K562 (cell line): ENCODE results near the gene RPS2. TPM values are rescaled to one million over a fixed set of nuclear protein-coding genes. Genes with fewer than 3 reads are reported as not detected.

Experiments
- ATAC-seq: fragments of 200-7000 bp; cut with Tn5 transposase; 3 replicates; pipeline ENCODE4 v1.9.1; 2020; ENCODE audit warnings: moderate library complexity
- BruUV-seq: library from RNA; stranded (reverse); fragments of 400-500 nt; replicated peaks from 2 replicates; lab custom pipeline; 2021; lab: Mats Ljungman, UMichigan
- CTCF ChIA-PET: fragments of 300-600 bp; formaldehyde crosslinking; extraction: SDS; loops from one replicate; lab custom pipeline; 2021; ENCODE audit warnings: low intra/inter-chr PET ratio; lab: Yijun Ruan, JAX
- POLR2A ChIA-PET: fragments of 300-600, 350-650 bp; sonication (Branson Sonifier 250); formaldehyde crosslinking; extraction: SDS; loops from one replicate; lab custom pipeline; 2021; ENCODE audit warnings: antibody characterized with exemption, inconsistent platforms; lab: Yijun Ruan, JAX
- DNase-seq, 4 experiments: peaks; one replicate each; pipeline versions ENCODE4 v3.0.0 to v3.0.0-alpha.2; 2011 to 2018; ENCODE audit warnings: low spot score in 3 of 4, mixed read lengths in 3 of 4; ENCODE audit errors: extremely low read depth in 1 of 4
- FAIRE-seq: peaks from 2 replicates; lab custom pipeline; 2011; peaks lifted over from hg19 to GRCh38; lab: Jason Lieb, UNC
- H2AFZ ChIP-seq: 2 replicates; pipeline ENCODE4 v1.6.0; 2011; ENCODE audit warnings: low read depth, low read length, control low read depth, inconsistent platforms
- H3K27ac ChIP-seq: fragments of 200-600 bp; 3 replicates; pipeline ENCODE4 v1.8.0; 2011; ENCODE audit warnings: low read depth, mild to moderate bottlenecking, control low read depth, inconsistent platforms, low read length, moderate library complexity, mixed read lengths; ENCODE audit errors: extremely low read depth
- H3K27me3 ChIP-seq, 2 experiments: fragments of 300-600 bp in 1 of 2; 2 replicates in 1 of 2; 3 replicates in 1 of 2; pipeline versions ENCODE4 v1.6.0 to v1.8.0; 2011; ENCODE audit warnings: inconsistent platforms in 2 of 2, low read length in 2 of 2, mild to moderate bottlenecking in 1 of 2, mixed read lengths in 1 of 2, moderate library complexity in 1 of 2; ENCODE audit not compliant: control insufficient read depth in 2 of 2, insufficient read depth in 2 of 2
- H3K36me3 ChIP-seq: fragments of 300-600 bp; 3 replicates; pipeline ENCODE4 v1.8.0; 2011; ENCODE audit warnings: mild to moderate bottlenecking, low read length, inconsistent platforms; ENCODE audit not compliant: control insufficient read depth, insufficient read depth
- H3K4me1 ChIP-seq, 2 experiments: fragments of 200-600 bp in 1 of 2; replicated peaks in 1 of 2; 2 replicates in 1 of 2; 3 replicates in 1 of 2; pipeline versions ENCODE4 v1.5.1 to v1.8.0; 2011; ENCODE audit warnings: inconsistent platforms in 2 of 2, low read length in 2 of 2, mild to moderate bottlenecking in 1 of 2, mixed read lengths in 1 of 2, moderate library complexity in 1 of 2; ENCODE audit not compliant: control insufficient read depth in 2 of 2, insufficient read depth in 2 of 2
- H3K4me2 ChIP-seq: 2 replicates; pipeline ENCODE4 v1.6.1; 2011; ENCODE audit warnings: low read length, control low read depth, inconsistent platforms, mixed read lengths; ENCODE audit not compliant: insufficient read depth
- H3K4me3 ChIP-seq: fragments of 200-600 bp; sonication (generic), shearing (Covaris generic); 2 replicates; pipeline ENCODE4 v1.5.1; 2016; ENCODE audit warnings: control low read depth, inconsistent platforms
- H3K79me2 ChIP-seq: fragments of 200-600 bp; 3 replicates; pipeline ENCODE4 v1.8.0; 2011; ENCODE audit warnings: low read length, inconsistent platforms; ENCODE audit not compliant: control insufficient read depth, insufficient read depth
- H3K9ac ChIP-seq, 2 experiments: 2 replicates each; pipeline versions ENCODE4 v1.6.0 to v1.6.1; 2011; ENCODE audit warnings: low read depth in 2 of 2, low read length in 2 of 2, control low read depth in 1 of 2, inconsistent platforms in 1 of 2, mild to moderate bottlenecking in 1 of 2, mixed read lengths in 1 of 2; ENCODE audit not compliant: insufficient read depth in 1 of 2
- H3K9me1 ChIP-seq: one replicate; pipeline ENCODE4 v1.6.0; 2011; ENCODE audit warnings: inconsistent platforms, mild to moderate bottlenecking, low read length, moderate library complexity; ENCODE audit not compliant: control insufficient read depth, insufficient read depth
- H3K9me3 ChIP-seq: replicated peaks from 2 replicates; pipeline ENCODE4 v1.5.1; 2011; ENCODE audit warnings: low read depth, low read length, inconsistent platforms; ENCODE audit not compliant: control insufficient read depth, insufficient read depth
- H4K20me1 ChIP-seq: replicated peaks from 2 replicates; pipeline ENCODE4 v1.6.1; 2011; ENCODE audit warnings: low read length, inconsistent platforms, mixed read lengths; ENCODE audit not compliant: control insufficient read depth, insufficient read depth
- ATF1 ChIP-seq, 2 experiments: fragments of 450-650 bp in 1 of 2; IDR thresholded peaks; 2 replicates each; pipeline ENCODE4 v1.6.1; 2016; ENCODE audit warnings: missing compliant biosample characterization in 1 of 2, missing genetic modification characterization in 1 of 2
- ATF7 ChIP-seq: fragments of 450-650 bp; IDR thresholded peaks from 2 replicates; pipeline ENCODE4 v1.7.1; 2014; ENCODE audit warnings: mild to moderate bottlenecking, moderate library complexity
- MTA1 ChIP-seq: fragments of 450-650 bp; IDR thresholded peaks from 2 replicates; pipeline ENCODE4 v1.6.1; 2017; ENCODE audit warnings: borderline replicate concordance
- RAD21 ChIP-seq, 2 experiments: fragments of 250-450 bp in 1 of 2; fragments of 450-650 bp in 1 of 2; sonication (Bioruptor Pico) in 1 of 2; formaldehyde crosslinking in 1 of 2; IDR thresholded peaks in 1 of 2; conservative IDR thresholded peaks in 1 of 2; 2 replicates each; pipeline versions ENCODE4 v1.4.0 to v1.8.0; 2020 to 2022; ENCODE audit warnings: mild to moderate bottlenecking in 2 of 2, moderate library complexity in 1 of 2
- ZNF12 ChIP-seq: sonication (generic); formaldehyde crosslinking; IDR thresholded peaks from 2 replicates; pipeline ENCODE4 v1.4.0; 2020; ENCODE audit warnings: mild to moderate bottlenecking, missing genetic modification reagents
- WGBS: fragments of 100-300 bp; shearing (Covaris generic); methylation state at CpG from one replicate; pipeline ENCODE4 v1.1.6; 2016; ENCODE audit warnings: low coverage, mixed read lengths; ENCODE audit not compliant: insufficient coverage; ENCODE audit errors: missing lambda C conversion rate; 5-methylcytosine and 5-hydroxymethylcytosine counted together
- in situ Hi-C: fragments of 300-500 bp; cut with MboI; formaldehyde crosslinking; loops from 4 replicates; pipeline ENCODE4 v1.15.0; 2018; ENCODE audit warnings: inconsistent platforms, mixed read lengths
- intact Hi-C: fragments of 100-400 bp; cut with micrococcal nuclease; formaldehyde crosslinking; loops from 2 replicates; pipeline ENCODE4 v1.14.2; 2022
- polyA plus RNA-seq, 8 experiments: library from polyadenylated mRNA; depleted of rRNA in 4 of 8; stranded (reverse) in 5 of 8; unstranded in 3 of 8; fragments of >200 nt; fragmentation: Nextera tagmentation in 2 of 8; fragmentation: Illumina TruSeq in 1 of 8; extraction: Ambion mirVana in 2 of 8; extraction: Trizol in 1 of 8; gene quantifications; 2 replicates each; pipeline versions ENCODE4 v1.2.1 to v1.2.3, GENCODE V29; 2011 to 2014; ENCODE audit warnings: inconsistent platforms in 1 of 8, missing spikeins in 1 of 8
- total RNA-seq, 7 experiments: library from RNA; depleted of rRNA in 6 of 7; stranded (reverse); fragments of >200 nt in 6 of 7; fragmentation: Illumina TruSeq in 2 of 7; extraction: Trizol in 2 of 7; gene quantifications; 2 replicates each; pipeline versions ENCODE4 v1.2.1 to v1.2.3, GENCODE V29; 2011 to 2021; ENCODE audit warnings: low replicate concordance in 1 of 7
- TF ChIP-seq, protein P1 (sequence below), 2 experiments: fragments of 450-650 bp; IDR thresholded peaks; 2 replicates each; pipeline ENCODE4 v1.6.1; 2016; ENCODE audit warnings: mild to moderate bottlenecking in 2 of 2, borderline replicate concordance in 1 of 2, low read depth in 1 of 2, moderate library complexity in 1 of 2

The RPS2 gene
- total and polyA plus RNA-seq, 9 of the 15 experiments (the other 6 are each of a cell fraction or from before 2014, with no cell fraction given) = 834 to 4,794 (median 3,793) TPM

DNA sequence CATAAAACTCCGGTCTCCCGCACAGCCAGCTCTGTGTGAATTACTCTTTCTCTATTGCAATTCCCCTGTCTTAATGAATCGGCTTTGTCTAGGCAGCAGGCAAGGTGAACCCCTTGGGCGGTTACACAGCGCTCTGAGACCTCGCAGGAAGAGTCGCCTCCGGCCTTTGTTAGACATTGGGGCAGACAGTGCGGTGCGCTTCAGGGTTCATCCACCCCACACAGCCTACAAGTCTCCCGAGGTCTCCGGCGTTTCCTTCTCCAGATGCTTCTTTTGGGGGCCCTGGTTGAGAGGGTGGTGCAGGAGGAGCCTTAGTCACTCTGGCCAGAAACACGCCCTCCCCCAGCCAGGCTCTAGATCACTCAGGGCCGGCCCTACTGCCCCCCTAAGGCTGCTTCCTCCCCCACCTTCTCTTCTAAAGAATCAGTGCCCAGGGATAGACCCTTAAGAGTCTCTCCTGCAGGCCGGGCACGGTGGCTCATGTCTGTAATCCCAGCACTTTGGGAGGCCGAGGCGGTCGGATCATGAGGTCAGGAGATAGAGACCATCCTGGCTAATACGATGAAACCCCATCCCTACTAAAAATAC is 19.9 kb downstream of the RPS2 start:
- Histone ChIP-seq H3K36me3 (peaks cover 15% of the 10 kb centered on the region; the same call in 1 of the 3 replicates), H4K20me1 (peaks cover 7% of the 10 kb centered on the region), H3K27me3 (no peaks in the 10 kb centered on the region), H3K79me2 (peaks cover 20% of the 10 kb centered on the region), H3K9ac (no peak overlapping the region), H3K9me3 (no peaks in the 10 kb centered on the region), H3K27ac (no peak overlapping the region), H2AFZ (no peak overlapping the region), H3K4me3 (no peak overlapping the region), H3K9me1 (peaks cover 8% of the 10 kb centered on the region), H3K4me1 (peaks cover 29 to 72% of the 10 kb centered on the region in 2 experiments), H3K4me2 (peak overlapping the region; percentile 80; the same call in 1 of the 2 replicates)
- DNase-seq (peak in 1 of 4 experiments; percentile 35), ATAC-seq (no peak), FAIRE-seq (no peak)
- intact Hi-C loops = no loop called here
- no peak for TF ChIP-seq MTA1
- TF ChIP-seq ZNF12 (CRISPR knock-in tag) = no peak
- TF ChIP-seq, protein P1, sequence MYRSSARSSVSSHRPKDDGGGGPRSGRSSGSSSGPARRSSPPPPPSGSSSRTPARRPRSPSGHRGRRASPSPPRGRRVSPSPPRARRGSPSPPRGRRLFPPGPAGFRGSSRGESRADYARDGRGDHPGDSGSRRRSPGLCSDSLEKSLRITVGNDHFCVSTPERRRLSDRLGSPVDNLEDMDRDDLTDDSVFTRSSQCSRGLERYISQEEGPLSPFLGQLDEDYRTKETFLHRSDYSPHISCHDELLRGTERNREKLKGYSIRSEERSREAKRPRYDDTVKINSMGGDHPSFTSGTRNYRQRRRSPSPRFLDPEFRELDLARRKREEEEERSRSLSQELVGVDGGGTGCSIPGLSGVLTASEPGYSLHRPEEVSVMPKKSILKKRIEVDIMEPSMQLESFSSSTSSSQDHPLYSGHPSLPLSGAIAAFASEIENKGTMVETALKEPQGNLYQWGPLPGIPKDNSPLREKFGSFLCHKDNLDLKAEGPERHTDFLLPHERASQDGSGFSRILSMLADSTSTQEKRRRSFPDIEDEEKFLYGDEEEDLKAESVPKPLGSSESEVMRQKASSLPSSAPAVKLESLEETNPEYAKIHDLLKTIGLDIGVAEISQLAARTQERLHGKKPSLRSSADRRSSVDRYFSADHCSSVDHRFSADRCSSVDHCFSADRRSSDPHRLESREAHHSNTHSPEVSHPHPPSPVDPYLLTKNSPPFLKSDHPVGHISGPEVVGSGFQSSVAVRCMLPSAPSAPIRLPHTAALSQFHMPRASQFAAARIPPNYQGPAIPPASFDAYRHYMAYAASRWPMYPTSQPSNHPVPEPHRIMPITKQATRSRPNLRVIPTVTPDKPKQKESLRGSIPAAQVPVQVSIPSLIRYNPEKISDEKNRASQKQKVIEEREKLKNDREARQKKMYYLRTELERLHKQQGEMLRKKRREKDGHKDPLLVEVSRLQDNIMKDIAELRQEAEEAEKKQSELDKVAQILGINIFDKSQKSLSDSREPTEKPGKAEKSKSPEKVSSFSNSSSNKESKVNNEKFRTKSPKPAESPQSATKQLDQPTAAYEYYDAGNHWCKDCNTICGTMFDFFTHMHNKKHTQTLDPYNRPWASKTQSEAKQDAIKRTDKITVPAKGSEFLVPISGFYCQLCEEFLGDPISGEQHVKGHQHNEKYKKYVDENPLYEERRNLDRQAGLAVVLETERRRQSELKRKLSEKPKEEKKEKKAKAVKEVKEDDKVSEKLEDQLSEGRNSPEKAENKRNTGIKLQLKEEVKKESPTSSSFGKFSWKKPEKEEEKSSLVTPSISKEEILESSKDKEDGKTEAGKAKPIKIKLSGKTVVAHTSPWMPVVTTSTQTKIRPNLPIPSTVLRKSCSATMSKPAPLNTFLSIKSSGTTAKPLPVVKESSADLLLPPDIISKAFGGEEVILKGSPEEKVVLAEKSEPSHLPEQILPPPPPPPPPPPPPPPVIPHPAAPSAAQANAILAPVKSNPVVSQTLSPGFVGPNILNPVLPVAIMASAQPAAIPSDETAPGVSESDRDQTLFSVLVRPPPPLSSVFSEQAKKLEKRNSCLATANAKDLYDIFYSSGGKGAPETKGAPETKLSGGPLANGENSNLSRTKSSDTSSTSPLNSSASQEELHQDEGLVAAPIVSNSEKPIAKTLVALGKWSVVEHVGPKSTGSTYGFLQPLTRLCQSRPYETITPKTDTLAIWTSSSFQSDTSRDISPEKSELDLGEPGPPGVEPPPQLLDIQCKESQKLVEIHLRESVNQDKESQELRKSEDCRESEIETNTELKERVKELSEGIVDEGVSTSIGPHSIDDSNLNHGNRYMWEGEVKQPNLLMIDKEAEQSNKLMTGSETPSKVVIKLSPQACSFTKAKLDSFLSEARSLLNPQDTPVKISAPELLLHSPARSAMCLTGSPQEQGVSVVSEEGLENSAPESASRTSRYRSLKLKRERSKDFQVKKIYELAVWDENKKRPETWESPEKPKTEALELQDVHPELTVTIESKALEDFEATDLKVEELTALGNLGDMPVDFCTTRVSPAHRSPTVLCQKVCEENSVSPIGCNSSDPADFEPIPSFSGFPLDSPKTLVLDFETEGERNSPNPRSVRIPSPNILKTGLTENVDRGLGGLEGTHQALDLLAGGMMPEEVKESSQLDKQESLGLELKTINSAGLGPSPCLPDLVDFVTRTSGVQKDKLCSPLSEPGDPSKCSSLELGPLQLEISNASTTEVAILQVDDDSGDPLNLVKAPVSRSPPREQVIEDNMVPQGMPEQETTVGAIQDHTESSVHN (IDR thresholded peaks at IDR 0.05; ENCODE audit: borderline replicate concordance in 1 of 2, low read depth in 1 of 2) = no peak
- no peak for TF ChIP-seq ATF1 (CRISPR knock-in tag; IDR thresholded peaks at IDR 0.05)
- TF ChIP-seq ATF1 (tag; IDR thresholded peaks at IDR 0.05) = 0 out of 2 replicates have a peak, but pooled peaks have one; percentile 8
- TF ChIP-seq RAD21 (CRISPR knock-in tag; conservative IDR thresholded peaks at IDR 0.05 in 1 of 2, IDR thresholded peaks at IDR 0.05 in 1 of 2) = no peak
- TF ChIP-seq ATF7 = 0 out of 2 replicates have a peak, but pooled peaks have one; percentile 3
- in situ Hi-C loops = no loop called here
- WGBS = 27% methylated on average over 21 of the region's 21 CpGs
- POLR2A ChIA-PET = interaction anchor here (0.7 to 2.9 kb wide), 7 partner anchors 8 to 210 kb away, joined by 3 to 28 read pairs (median 8); partner anchors contain the start of genes RPS2 and TRAF7
- CTCF ChIA-PET = no interaction called here
- BruUV-seq = no TSS peak
